GM10266 (cell line): ENCODE measurements around the gene B4GALT2.

Experiments used
- DNase-seq: peaks from one replicate; pipeline ENCODE4 v3.0.0; 2012; ENCODE audit errors: extremely low spot score
- TF ChIP-seq, protein P1 (sequence below): IDR thresholded peaks from 2 replicates; pipeline ENCODE4 v1.5.1; 2012; ENCODE audit warnings: mild to moderate bottlenecking, low read depth; ENCODE audit not compliant: control insufficient read depth, insufficient read depth; ENCODE audit errors: missing control alignments

The B4GALT2 gene

GRCh38 chr1:44012941-44013609, 34.1 kb downstream of the B4GALT2 start:
- TF ChIP-seq, protein P1, sequence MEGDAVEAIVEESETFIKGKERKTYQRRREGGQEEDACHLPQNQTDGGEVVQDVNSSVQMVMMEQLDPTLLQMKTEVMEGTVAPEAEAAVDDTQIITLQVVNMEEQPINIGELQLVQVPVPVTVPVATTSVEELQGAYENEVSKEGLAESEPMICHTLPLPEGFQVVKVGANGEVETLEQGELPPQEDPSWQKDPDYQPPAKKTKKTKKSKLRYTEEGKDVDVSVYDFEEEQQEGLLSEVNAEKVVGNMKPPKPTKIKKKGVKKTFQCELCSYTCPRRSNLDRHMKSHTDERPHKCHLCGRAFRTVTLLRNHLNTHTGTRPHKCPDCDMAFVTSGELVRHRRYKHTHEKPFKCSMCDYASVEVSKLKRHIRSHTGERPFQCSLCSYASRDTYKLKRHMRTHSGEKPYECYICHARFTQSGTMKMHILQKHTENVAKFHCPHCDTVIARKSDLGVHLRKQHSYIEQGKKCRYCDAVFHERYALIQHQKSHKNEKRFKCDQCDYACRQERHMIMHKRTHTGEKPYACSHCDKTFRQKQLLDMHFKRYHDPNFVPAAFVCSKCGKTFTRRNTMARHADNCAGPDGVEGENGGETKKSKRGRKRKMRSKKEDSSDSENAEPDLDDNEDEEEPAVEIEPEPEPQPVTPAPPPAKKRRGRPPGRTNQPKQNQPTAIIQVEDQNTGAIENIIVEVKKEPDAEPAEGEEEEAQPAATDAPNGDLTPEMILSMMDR = no peak
- no peak for DNase-seq

DNA sequence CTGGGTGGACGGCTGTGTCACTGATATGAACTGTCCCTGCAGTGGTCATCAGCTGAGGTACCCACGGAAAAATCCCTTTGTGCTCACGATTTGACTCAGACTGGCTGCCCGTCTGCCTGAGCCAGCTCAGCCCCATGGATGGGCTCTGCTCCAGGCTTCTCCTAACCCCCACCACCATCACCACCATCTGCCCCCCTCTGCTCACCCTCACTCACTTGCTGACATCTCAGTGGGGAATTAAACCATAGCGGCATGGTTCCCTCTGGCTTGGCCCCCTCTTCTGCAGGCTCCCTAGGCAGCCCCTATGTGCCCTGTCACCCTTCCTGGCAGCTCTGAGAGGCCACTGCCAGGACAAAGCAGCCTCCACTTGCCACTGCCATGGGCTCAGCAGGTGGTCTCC, 34.9 kb downstream of the B4GALT2 start:
- TF ChIP-seq, protein P1 = no peak
- no peak for DNase-seq

- TF ChIP-seq, protein P1 = no peak
- DNase-seq = no peak
These were observed 35.5 kb downstream of the B4GALT2 start for GRCh38 chr1:44014365-44015104.

- no peak for DNase-seq
- TF ChIP-seq, protein P1 = no peak
These were observed 36.2 kb downstream of the B4GALT2 start for GRCh38 chr1:44015206-44015605.

DNA sequence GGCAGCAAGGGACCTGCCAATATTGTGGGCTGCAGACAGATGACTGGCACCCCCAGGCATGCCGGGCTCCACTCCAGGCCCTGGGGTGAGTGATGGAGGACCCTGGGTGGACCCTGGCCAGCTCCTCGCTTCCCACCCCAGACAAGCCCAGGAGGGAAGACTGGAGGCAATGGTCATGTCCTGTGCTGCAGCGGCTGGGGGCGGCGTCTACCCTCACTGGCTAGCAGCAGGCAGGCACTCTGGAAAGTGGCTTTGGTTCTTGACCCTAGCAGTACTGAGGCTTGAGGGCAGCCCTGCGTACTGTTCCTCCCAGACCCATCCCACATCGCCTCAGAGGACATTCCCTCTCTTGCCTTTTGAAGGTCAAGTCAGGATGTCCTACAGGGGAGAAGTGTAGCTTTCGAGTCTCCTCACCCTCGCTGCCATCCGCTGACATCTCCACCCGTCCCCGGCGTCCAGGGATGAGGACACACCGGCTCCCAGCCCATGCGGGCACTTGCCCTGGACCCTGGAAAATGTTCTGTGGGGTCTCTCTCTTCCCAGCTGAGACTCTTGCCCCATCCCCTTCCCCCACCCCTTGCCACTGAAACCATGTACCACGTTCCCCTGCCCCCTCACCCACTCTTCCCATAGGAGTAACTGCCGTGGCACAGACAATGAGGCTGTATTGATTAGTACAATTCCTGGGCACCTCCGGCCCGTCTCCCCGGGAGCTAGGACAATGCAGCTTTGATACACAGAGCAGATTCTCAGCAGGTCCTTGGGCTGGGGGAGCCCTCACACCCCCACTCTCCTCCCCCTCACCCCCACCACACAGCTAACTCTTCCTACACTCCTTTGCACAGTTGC, 37.3 kb downstream of the B4GALT2 start:
- TF ChIP-seq, protein P1 = no peak

GRCh38 chr1:44016890-44017400, 37.9 kb downstream of the B4GALT2 start:
- DNase-seq = no peak
- TF ChIP-seq, protein P1 = no peak

More for the DNA sequence above, 37.3 kb downstream of the B4GALT2 start:
- DNase-seq = no peak
